ENCODE data around the gene LRIT3.

DNA sequence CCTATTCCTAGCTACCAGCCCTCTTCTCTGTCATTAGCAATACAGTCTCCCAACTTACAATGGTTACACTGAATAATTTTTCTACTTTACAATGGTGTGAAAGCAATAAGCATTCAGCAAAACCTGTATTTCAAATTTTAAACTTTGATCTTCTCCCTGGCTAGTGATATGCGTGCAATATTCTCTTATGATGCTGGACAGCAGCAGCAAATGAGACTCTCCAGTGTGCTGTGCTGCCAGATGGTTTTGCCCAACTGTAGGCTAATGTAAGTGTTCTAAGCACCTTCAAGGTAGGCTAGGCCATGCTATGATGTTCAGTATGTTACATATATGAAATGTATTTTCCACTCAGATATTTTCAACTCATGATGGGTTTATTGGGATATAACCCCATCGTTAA, 38.3 kb upstream of the LRIT3 start:
- no peak for TF ChIP-seq ZNF274 (IDR thresholded peaks at IDR 0.05; ENCODE audit: low read depth, low read length)
- no peak for TF ChIP-seq SUZ12 (IDR thresholded peaks at IDR 0.05; ENCODE audit: extremely low read depth, insufficient read depth, insufficient read length)
- no peak for TF ChIP-seq YY1 (IDR thresholded peaks at IDR 0.05; ENCODE audit: insufficient read depth, insufficient read length)
